Pulmonary artery endothelial cell (primary cell): ENCODE data around the gene POU2F2. TPM values are rescaled to one million over a fixed set of nuclear protein-coding genes. Genes with fewer than 3 reads are reported as not detected.

ENCODE experiments used
- DNase-seq: peaks from one replicate; pipeline ENCODE4 v3.0.0-alpha.2; 2011; ENCODE audit warnings: low read depth, low spot score
- total RNA-seq: library from RNA; depleted of rRNA; stranded (reverse); fragments of >200 nt; gene quantifications from 2 replicates; pipeline ENCODE4 v1.2.3, GENCODE V29; 2014

Gene POU2F2
- total RNA-seq, 1 donor from 2014 or later: 0.26 TPM

- DNase-seq: no peak
Observed at GRCh38 chr19:42125536-42125935, 6.7 kb downstream of the POU2F2 start.

GRCh38 chr19:42124386-42124901 is 7.8 kb downstream of the POU2F2 start:
- DNase-seq: no peak

GRCh38 chr19:42123765-42124164 is 8.5 kb downstream of the POU2F2 start:
- DNase-seq: no peak

GRCh38 chr19:42122691-42123607 is 9.3 kb downstream of the POU2F2 start:
- DNase-seq: no peak

- DNase-seq: peak; percentile 80
Observed at GRCh38 chr19:42121656-42122069, 10.6 kb downstream of the POU2F2 start.

GRCh38 chr19:42121036-42121621 is 11.1 kb downstream of the POU2F2 start:
- no peak for DNase-seq

- no peak for DNase-seq
Observed at GRCh38 chr19:42120276-42120980, 11.8 kb downstream of the POU2F2 start.

- no peak for DNase-seq
Observed at GRCh38 chr19:42117076-42117475, 15.2 kb downstream of the POU2F2 start.

GRCh38 chr19:42116308-42117075 is 15.8 kb downstream of the POU2F2 start:
- DNase-seq: no peak

- no peak for DNase-seq
Observed at GRCh38 chr19:42115705-42116104, 16.5 kb downstream of the POU2F2 start.

- DNase-seq: no peak
Observed at GRCh38 chr19:42115219-42115618, 17.0 kb downstream of the POU2F2 start.

- no peak for DNase-seq
Observed at GRCh38 chr19:42114412-42114811, 17.8 kb downstream of the POU2F2 start.

- DNase-seq: peak; percentile 95
Observed at GRCh38 chr19:42113641-42114348, 18.5 kb downstream of the POU2F2 start.

GRCh38 chr19:42111811-42112210 is 20.4 kb downstream of the POU2F2 start:
- DNase-seq: no peak

- no peak for DNase-seq
Observed at GRCh38 chr19:42111384-42111783, 20.9 kb downstream of the POU2F2 start.

GRCh38 chr19:42110658-42111057 is 21.6 kb downstream of the POU2F2 start:
- no peak for DNase-seq

- DNase-seq: no peak
Observed at GRCh38 chr19:42109896-42110295, 22.4 kb downstream of the POU2F2 start.

- DNase-seq: peak; percentile 78
Observed at GRCh38 chr19:42108527-42109389, 23.5 kb downstream of the POU2F2 start.

GRCh38 chr19:42105368-42105767 is 26.9 kb downstream of the POU2F2 start:
- no peak for DNase-seq

- DNase-seq: no peak
Observed at GRCh38 chr19:42102877-42103276, 29.4 kb downstream of the POU2F2 start.
